Progenitor cell of endocrine pancreas (in vitro differentiated cells): Measurements from ENCODE around the gene RALGAPA2. TPM values are rescaled to one million over a fixed set of nuclear protein-coding genes. Genes with fewer than 3 reads are reported as not detected.
A peak's percentile ranks its signal among the peaks of the same experiment; 100 is the strongest.

Experiments used
- DNase-seq: peaks from one replicate; pipeline ENCODE4 v3.0.0; 2021; ENCODE audit warnings: low spot score; ENCODE audit not compliant: unreplicated experiment
- H3K27ac Mint-ChIP-seq: 2 replicates; pipeline ENCODE4 v1.8.0; 2021; ENCODE audit warnings: mild to moderate bottlenecking, moderate library complexity, mixed read lengths
- H3K27me3 Mint-ChIP-seq: 2 replicates; pipeline ENCODE4 v1.8.0; 2021; ENCODE audit warnings: mixed read lengths
- H3K36me3 Mint-ChIP-seq: 2 replicates; pipeline ENCODE4 v1.8.0; 2022; ENCODE audit warnings: mixed read lengths; ENCODE audit not compliant: insufficient read depth
- H3K4me1 Mint-ChIP-seq: 2 replicates; pipeline ENCODE4 v1.8.0; 2021; ENCODE audit warnings: low read depth, mixed read lengths
- H3K4me3 Mint-ChIP-seq: 2 replicates; pipeline ENCODE4 v1.8.0; 2021; ENCODE audit warnings: low read depth, mild to moderate bottlenecking, moderate library complexity, mixed read lengths
- H3K9me3 Mint-ChIP-seq: 2 replicates; pipeline ENCODE4 v1.8.0; 2021; ENCODE audit warnings: low read depth, mixed read lengths
- CTCF ChIP-seq: fragments of 200-600 bp; sonication (generic); IDR thresholded peaks from one replicate; pipeline ENCODE4 v1.5.0; 2021; ENCODE audit warnings: antibody characterized with exemption, mild to moderate bottlenecking; ENCODE audit not compliant: unreplicated experiment
- total RNA-seq: library from RNA; stranded (reverse); gene quantifications from 2 replicates; pipeline ENCODE4 v1.2.1, GENCODE V29; 2021

The RALGAPA2 gene
- total RNA-seq, 1 donor from 2014 or later, result 109 TPM

- TF ChIP-seq CTCF, result no peak
- no peak overlapping the region for H3K27ac Mint-ChIP-seq
- H3K4me3 Mint-ChIP-seq, result no peak overlapping the region
- H3K4me1 Mint-ChIP-seq, result peaks cover 21% of the 10 kb centered on the region
- DNase-seq, result no peak
- no peaks in the 10 kb centered on the region for H3K9me3 Mint-ChIP-seq
- peaks cover 6% of the 10 kb centered on the region for H3K36me3 Mint-ChIP-seq
- H3K27me3 Mint-ChIP-seq, result no peaks in the 10 kb centered on the region
These were observed 28.7 kb downstream of the RALGAPA2 start for GRCh38 chr20:20683481-20684321.

- DNase-seq, result no peak
- H3K27ac Mint-ChIP-seq, result no peak overlapping the region
- no peak overlapping the region for H3K4me3 Mint-ChIP-seq
- H3K36me3 Mint-ChIP-seq, result peaks cover 13% of the 10 kb centered on the region
- peaks cover 16% of the 10 kb centered on the region for H3K4me1 Mint-ChIP-seq
- TF ChIP-seq CTCF, result no peak
- no peaks in the 10 kb centered on the region for H3K27me3 Mint-ChIP-seq
- H3K9me3 Mint-ChIP-seq, result no peaks in the 10 kb centered on the region
These were observed 29.4 kb downstream of the RALGAPA2 start for GRCh38 chr20:20683020-20683419.

- DNase-seq, result no peak
- Mint-ChIP-seq H3K27ac (peak overlapping the region; percentile 33), H3K36me3 (peaks cover 18% of the 10 kb centered on the region), H3K4me3 (no peak overlapping the region), H3K27me3 (no peaks in the 10 kb centered on the region), H3K4me1 (peaks cover 12% of the 10 kb centered on the region), H3K9me3 (no peaks in the 10 kb centered on the region)
- no peak for TF ChIP-seq CTCF
These were observed 31.4 kb downstream of the RALGAPA2 start for GRCh38 chr20:20680991-20681508.

- Mint-ChIP-seq H3K27me3 (no peaks in the 10 kb centered on the region), H3K4me3 (no peak overlapping the region), H3K36me3 (peaks cover 18% of the 10 kb centered on the region), H3K4me1 (peaks cover 7% of the 10 kb centered on the region), H3K9me3 (no peaks in the 10 kb centered on the region), H3K27ac (no peak overlapping the region)
- DNase-seq, result no peak
- TF ChIP-seq CTCF, result no peak
These were observed 33.1 kb downstream of the RALGAPA2 start for GRCh38 chr20:20679316-20679715.

- Mint-ChIP-seq H3K4me3 (no peak overlapping the region), H3K4me1 (peaks cover 2% of the 10 kb centered on the region), H3K27ac (peak overlapping the region; percentile 84), H3K27me3 (no peaks in the 10 kb centered on the region), H3K9me3 (no peaks in the 10 kb centered on the region), H3K36me3 (peaks cover 20% of the 10 kb centered on the region)
- DNase-seq, result no peak
- no peak for TF ChIP-seq CTCF
These were observed 35.3 kb downstream of the RALGAPA2 start for GRCh38 chr20:20677186-20677585.
